Mesenteric fat pad (tissue), 1 donor: ENCODE measurements around the gene LRRC73. TPM values are rescaled to one million over a fixed set of nuclear protein-coding genes. Genes with fewer than 3 reads are reported as not detected.
"Not testable (repeated sequence)": the region's sequence is repeated elsewhere in the genome, so short reads cannot be mapped to it uniquely, and the experiment has no call there.

ENCODE experiments used
- DNase-seq: peaks from one replicate; pipeline ENCODE4 v3.0.0-alpha.2; 2020; ENCODE audit warnings: low spot score
- long read RNA-seq: library from polyadenylated mRNA; unstranded; transcript quantifications from one replicate; pipeline ENCODE4 v2.0.0, GENCODE V29; 2020
- total RNA-seq: library from RNA; stranded (reverse); fragmentation: NEBNext Ultra II Directional; extraction: Animal tissue kit (Norgen Biotek cat#: 25700); gene quantifications from one replicate; pipeline ENCODE4 v1.2.1, GENCODE V29; 2021
- donor health status: DM: yes; HTN: yes; CAD: no.

Gene LRRC73, protein sequence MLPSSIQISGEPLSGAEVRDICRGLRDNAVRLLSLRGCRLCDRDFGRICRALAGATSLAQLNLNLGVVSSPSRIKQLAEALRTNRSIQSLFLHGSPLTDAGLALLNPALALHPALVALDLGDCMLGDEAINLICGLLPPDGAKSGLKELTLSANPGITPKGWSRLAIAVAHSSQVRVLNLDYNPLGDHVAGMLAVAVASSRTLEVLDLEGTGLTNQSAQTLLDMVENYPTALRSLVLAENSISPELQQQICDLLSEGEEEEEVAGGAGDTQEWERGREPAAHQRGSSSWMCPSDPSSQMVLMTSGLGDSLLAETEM
- 0.45 TPM for total RNA-seq
- long read RNA-seq: 0 reads

DNA sequence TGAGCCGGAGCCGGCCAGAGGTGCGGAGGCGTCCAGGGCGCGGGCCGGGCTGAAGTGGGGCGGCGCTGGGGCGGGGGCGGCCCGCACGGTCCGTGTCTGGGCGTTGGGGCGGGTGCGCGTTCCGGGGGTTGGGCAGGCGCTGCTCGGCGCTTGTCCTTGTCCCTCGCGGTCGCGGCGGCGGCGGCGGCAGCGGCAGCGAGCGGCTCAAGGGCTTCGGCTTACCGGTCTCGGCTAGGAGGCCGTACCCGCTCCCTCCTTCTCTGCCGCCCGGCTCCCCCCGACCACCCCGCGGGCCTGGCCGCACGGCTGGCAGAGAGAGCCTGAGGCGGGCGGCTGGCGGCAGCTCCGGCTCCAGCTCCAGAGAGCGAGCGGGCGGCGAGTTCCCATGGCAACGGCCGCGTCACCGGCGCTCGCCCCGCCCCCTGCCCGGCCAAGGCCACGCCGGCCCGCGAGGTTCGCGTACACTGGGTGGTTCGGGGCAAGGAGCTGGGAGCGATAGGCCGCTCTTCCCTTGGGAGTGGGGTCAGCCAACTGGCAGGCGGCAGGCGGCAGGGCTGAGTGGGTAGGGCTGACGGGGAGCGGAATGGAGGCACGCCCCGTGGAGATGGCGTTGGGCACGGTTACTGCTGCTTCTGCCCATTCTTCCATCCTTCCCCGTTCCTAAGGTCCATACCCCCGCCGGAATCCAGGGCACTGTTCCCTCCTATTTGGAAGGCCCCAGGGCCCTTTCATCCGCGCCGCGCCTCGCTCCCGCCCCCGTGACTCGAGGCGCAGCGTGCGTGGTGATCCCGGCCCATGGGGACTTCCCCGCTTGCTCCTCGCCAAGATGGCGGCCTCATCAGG lies at the start of gene LRRC73:
TSS of gene LRRC73 (minus strand) at position 363 of the 843 bp plus-strand sequence. CDS start 561 bp downstream, outside the sequence.
- peak; percentile 96 for DNase-seq

DNA sequence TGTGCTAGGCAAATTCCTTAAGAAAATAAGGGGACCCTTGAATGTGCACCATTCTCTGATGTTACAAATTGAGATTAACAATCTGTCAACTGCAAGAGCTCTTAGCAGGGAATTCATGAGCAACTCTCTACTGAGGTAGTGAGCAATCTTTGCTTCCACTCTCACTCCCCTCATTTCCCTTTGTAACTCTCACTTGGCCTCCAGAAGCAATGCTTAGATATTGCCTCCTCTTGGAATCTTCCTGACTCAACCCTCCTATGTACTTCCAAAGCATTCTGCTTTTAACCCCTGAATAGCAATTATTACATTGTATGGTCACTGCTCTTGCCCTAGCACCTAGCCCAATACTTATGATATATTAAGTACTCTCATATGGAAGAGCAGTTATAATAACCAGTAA lies 49.2 kb upstream of the LRRC73 start:
- no peak for DNase-seq

DNA sequence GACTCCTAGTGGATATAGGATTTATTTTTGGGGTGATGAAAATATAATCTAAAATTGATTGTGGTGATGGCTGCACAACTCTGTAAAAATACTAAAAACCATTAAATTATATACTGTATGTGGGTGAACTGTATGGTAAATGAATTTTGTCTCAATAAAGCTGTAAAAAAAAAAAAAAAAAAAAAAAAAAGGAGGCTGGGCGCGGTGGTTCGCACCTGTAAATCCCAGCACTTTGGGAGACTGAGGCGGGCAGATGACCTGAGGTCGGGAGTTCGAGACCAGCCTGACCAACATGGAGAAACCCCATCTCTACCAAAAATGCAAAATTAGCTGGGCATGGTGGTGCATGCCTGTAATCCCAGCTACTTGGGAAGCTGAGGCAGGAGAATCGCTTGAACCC lies 47.5 kb upstream of the LRRC73 start:
- DNase-seq: not testable (repeated sequence)

DNA sequence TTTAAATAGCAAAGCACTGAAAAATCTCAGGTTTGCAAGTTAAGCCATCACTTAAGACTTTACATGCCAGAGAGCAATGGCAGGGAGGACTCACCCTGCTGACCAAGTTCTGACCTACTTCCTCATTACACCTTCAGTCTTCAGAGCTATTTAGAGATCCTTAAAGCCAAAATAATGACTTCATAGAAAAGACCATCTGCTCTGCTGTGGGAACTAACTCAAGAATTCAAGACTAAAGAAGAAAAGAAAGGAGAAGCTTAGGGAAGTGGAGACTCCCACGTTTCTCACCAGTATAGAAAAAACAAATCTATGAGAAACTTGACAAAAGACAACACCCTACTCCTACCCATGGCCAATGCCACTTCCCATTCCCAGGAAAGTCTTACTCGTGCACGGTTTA lies 37.1 kb upstream of the LRRC73 start:
- DNase-seq: no peak

DNA sequence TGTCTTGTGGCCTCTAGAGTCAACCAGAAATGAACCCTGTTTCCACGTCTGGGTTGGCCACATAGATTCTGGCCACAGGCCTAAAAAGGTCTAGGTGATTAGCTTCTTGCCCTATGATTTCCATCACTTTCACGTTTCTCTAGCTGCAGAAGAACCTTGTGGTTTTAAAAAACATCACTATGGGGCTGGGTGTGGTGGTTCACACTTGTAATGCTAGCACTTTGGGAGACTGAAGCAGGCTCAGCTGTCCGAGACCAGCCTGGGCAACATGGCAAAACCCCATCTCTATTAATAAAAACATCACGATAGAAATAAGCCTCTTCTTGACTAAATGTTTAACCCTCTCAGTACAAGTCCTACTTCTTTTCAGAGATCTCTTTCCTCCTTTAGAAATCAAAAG lies 34.3 kb upstream of the LRRC73 start:
- no peak for DNase-seq

DNA sequence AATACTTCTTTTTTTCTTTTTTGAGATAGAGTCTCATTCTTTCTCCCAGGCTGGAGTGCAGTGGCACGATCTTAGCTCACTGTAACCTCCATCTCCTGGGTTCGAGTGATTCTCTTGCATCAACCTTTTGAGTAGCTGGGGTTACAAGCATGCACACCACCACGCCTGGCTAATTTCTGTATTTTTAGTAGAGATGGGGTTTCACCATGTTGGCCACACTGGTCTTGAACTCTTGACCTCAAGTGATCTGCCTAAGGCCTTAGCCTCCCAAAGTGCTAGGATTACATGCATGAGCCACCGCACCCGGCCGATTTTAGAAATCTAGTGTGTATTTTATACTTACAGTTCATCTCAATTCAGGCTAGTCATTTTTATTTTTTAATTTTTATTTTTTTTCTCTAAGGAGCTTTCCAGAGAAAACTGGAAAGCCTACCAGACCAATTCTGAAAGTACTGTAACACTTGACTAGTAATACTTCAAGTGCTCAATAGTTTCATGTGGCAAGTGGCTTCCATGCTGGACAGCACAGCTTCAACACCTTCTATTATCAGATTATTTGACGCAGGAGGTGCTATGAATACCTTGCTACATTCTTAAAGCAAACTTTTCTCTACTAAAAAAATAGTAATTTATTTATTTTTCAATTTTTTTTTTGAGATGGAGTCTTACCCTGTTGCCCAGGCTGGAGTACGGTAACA lies 31.8 kb upstream of the LRRC73 start:
- DNase-seq: no peak

DNA sequence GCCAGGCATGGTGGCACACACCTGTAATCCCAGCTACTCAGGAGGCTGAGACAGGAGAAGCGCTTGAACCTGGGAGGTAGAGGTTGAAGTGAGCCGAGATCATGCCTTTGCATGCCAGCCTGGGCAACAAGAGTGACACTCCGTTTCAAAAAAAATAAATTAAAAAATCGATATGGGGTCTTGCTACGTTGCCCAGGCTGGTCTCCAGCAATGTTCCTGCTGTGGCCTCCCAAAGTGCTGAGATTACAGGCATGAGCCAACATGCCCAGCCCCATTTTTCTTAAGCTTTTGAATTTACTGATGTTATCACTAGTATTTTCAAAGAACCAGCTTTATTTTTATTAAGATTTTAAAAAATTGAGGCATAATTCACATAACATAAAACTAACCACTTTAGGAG lies 30.4 kb upstream of the LRRC73 start:
- no peak for DNase-seq

DNA sequence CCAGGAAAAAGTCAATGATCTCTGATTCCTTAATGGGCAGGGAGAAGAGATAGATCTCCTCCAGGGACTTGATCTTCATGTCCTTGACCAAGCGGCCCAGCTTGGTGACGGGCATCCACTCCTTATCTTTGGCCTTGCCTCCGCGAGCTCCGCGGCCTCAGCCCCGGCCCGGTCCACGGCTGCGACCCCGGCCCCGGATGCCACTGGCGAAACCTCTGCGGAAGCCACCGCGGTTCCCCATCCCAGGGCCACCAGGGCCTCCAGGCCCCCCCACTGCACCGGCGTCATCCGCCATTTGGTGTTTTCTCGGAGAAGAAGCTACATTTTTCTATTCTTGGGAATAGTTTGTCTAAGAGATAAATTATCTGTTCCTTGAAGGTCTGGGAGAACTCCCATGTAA lies 29.3 kb upstream of the LRRC73 start:
- DNase-seq: not testable (repeated sequence)

DNA sequence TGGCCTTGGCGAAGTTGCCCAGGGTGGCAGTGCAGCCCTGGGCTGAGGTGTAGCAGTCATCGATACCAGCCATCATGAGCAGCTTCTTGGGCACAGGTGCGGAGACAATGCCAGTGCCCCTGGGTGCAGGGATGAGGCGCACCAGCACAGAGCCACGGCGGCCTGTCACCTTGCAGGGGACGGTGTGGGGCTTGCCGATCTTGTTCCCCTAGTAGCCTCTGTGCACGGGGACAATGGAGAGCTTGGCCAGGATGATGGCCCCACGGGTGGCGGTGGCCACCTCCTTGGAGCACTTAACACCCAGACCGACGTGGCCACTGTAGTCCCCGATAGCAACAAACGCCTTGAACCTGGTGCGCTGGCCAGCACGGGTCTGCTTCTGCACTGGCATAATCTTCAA lies 28.8 kb upstream of the LRRC73 start:
- not testable (repeated sequence) for DNase-seq

DNA sequence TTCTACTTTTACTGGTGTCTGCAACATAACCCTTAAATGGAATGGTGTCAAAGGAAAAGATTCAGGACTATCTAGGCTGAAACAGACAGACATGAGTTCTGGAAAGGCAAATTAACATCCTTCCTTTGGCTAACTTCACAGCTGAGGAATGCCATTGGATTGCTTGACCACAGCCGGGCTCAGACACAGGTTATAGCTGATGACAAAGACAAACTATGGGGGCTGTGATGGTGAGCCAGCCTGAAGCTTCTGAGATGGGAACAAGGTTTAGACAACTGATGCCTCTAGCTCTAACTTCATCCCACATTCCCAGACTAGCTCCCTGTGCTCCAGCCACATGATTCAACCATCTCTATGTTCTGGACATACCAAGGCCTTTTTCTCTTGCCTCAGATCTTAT lies 22.1 kb upstream of the LRRC73 start:
- peak; percentile 57 for DNase-seq

DNA sequence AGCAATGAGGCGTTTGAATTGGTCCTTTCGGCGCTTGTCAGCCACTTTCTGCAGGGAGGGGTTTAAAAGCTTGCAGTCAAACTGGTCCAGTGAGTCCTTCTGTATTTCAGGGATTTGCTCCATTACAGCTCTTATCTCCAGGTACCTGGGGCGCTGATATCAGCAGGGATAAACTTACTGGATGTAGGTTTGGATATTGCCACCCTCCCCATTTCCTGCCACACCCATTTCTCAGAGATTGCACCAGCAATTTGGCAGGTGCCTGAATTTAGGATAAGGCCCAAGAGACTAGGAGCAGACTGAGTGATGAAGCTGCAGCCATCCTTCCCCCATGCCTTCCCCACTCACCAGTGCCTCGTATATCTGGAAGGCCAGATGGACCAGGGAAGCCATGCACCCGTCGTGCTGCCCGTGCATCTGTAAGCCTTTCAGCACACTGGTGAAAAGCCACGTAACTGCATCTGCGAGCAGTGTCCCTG lies 14.4 kb upstream of the LRRC73 start:
- no peak for DNase-seq

DNA sequence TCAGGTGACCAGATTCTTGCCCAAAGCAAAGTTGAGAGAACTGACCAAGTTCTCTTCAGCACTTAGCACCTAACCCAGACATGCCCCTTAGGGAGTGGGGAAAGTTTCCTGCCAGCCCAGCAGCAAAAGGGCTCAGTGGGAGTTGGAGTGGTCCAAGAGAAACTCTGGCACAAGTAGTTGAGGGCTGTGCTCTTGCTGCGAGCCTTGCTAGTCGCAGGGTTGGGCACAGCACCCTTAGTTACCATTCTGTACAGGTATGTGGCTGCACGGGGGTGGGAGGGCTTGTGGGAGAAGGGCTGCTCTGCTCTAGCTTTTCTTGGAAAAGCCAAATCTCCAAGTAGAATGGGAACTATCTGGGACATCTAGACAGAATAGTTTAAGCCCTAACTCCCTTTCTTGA lies 13.1 kb upstream of the LRRC73 start:
- DNase-seq: no peak

DNA sequence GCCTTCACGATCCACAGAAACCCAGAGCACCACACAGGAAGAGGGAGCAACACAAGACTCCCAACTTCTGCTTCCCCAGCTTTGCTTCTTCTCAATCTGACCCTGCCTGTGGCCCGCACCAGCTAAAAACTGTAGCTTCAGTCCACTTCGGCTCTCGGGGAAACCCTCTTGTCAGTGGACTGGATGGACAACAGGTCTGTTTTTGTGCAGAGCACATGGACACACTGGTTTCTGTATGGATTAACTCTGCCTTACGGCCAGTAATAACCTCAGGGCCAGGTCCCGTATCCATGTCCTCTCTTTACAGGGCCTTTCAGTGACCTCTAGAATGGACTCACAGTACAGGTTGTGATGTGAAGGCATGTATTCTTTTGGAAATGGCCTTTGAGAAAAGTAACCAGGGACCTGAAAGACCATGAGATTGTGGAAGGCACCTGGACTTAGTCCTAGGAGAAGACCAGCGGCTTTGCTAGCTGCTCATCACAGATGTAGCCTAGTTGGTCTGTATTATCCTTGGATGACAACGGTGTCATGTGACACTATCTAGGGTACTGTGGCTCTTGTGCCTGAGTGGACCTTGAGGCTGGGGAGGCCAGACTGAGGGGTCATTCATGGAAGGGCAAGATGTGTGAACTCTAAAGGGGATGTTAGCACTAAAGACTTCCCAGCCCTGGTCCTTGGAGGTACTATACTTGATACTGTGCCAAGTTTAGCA lies 12.6 kb upstream of the LRRC73 start:
- DNase-seq: no peak

DNA sequence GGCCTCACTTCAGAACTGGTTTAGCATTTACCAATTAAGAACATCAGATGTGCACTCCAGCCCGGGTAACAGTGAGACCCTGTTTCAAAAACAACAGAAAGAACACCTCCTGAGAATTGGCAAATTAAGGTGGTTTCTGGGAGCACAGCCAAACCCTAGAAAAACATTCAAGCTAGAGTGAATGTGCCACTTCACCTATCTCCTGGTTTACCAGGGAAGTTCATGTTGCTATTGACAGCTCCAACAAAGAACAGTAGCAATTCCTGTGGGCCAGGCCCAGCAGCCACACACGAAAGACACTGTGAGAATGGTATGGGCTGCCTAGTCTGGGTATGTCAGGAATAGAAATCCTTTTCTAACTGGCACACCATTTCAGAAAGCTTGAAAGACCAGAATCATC lies 11.7 kb upstream of the LRRC73 start:
- no peak for DNase-seq

DNA sequence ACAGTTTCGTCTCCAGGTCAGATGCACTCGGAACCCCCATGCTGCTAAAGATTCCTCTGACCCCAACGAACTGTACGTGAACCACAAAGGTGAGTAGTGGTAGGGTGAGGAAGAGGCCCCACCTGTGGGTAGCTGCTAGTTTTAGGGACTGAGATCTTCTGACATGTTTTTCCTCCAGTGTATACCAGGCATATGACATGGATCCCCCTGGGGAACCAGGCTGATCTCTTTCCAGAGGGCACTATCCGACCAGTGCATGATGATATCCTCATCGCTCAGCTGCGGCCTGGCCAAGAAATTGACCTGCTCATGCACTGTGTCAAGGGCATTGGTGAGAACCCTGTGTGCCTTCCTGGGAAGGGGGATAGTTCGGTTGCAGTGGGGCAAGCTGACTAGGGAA lies 10.0 kb upstream of the LRRC73 start:
- no peak for DNase-seq

DNA sequence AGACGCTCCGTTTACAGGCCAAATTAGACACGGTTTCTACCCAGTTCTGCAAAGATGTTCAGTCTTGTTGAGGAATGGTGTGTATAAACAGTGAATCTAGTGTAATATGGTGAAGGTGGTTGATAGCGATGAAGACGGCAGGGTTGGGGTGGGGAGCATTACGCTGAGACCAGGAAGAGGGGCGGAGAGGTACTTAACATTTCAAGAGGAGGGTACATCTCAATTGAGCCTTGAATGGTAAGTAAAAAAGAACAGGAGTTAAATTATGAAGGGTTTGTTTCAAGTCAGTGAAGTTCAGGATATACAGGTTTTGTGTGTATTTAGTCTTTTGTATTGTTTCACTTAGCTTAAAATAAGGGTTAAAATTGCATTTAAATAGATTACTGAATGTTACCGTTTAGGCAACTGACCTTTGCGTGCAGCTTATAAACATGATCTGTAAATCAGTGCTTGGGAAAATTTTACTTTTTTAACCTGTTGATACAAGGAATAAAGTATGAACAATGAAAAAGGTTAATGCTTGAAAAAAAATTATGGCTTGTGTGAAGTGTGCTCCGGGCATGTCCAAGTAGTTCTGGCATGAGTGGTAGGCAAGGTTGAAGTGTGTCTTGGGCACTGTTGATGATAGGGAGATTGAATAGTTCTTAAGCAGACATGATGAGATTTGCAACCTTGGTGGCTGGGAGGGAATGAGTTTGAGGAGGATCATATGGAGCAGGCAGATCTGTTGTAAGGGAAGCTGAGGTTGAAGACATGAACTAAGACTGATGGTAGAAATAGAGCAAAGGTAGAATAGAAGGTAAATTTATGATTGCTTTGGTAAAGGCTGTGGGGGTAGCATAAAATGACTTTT lies 7.6 kb upstream of the LRRC73 start:
- DNase-seq: no peak

DNA sequence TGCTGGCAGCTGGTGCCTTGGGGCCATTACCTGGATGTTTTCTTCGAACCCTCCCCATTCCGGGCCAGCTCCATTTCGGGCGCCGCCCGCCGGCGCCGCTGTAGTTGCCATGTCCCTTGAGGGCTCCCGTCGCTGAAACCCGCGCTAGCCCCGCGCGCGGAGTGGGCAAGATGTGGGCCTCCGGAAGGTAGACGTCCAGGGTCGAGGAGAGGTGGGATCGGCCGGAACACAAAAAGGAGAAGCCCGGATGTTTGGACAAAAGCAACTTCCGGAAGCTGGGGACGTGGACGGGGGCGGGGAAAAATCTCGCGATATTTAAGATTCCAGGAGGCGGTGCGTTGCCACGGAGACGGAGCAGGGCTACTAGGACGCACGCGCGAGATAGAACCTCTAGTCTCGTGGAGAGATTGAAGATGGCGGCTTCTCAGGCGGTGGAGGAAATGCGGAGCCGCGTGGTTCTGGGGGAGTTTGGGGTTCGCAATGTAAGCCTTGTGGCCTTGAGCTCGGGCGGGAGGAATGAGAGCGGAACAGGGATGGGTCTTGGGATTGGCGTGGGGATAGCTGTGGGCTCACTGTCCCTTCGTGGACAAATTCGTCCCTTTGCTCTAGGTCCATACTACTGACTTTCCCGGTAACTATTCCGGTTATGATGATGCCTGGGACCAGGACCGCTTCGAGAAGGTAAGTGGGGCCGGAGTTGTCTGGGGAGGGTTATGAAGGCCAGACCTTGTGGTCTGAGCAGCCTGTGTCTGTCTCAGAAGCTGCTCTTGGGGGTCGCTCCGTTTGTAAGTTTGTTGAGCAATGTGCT lies 6.8 kb upstream of the LRRC73 start, which contains the start of the genes POLR1C and YIPF3:
TSS of gene POLR1C (plus strand) at position 393 of the 808 bp plus-strand sequence. CDS start at position 414, 21 bp downstream.
TSS of gene YIPF3 (minus strand) at position 230 of the 808 bp plus-strand sequence. CDS start at position 111, 119 bp downstream.
- DNase-seq: peak; percentile 97

DNA sequence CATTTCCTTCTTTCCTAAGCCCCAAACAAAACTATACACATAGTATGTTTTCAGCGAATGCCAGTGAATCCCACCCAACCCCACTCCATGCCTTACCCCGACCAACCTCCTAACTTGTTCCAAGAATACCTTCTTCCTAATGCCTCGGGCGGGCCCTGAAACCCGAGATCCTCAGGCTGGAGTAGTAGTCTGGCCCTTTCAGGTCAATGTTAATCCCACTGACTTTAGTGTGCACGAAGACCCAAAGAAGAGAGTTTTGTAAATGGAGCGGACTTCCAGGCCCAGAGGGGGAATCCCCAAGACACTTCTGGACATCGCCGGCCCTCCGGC lies 6.2 kb upstream of the LRRC73 start:
- no peak for DNase-seq

DNA sequence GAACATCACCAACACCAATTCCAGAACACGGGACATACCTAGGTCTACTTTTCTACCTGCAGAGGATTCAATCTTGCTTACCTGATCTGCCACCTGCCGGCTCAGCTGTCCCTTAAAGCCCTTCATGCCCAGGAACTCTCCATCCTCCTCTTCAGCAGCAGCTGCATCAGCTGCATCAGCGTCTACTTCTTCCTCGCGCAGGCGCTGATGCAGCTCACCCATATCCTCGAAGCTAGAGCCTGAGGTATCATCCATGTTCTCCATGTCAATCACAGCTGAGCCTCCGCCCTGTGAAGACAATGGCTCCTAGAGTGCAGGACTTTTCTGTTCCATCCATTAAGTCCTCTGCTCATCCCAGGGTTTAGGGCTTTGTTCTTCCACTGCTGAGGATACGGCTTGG lies 5.7 kb upstream of the LRRC73 start:
- no peak for DNase-seq
